Activated CD4-positive, alpha-beta T cell treated with anti-CD3 and anti-CD28 coated beads for 36 hours (primary cell): ENCODE results near the gene SOD3. TPM values are rescaled to one million over a fixed set of nuclear protein-coding genes. Genes with fewer than 3 reads are reported as not detected.

Experiments
- ATAC-seq: fragments of 200-7000 bp; cut with Tn5 transposase; one replicate; pipeline ENCODE4 v1.10.0; 2021; ENCODE audit warnings: mild to moderate bottlenecking, moderate library complexity
- CTCF ChIA-PET: fragments of 350-600 bp; sonication (Branson Sonifier 250); formaldehyde crosslinking; loops from one replicate; lab custom pipeline; 2021; ENCODE audit warnings: antibody characterized with exemption; lab: Charles Lee
- POLR2A ChIA-PET: fragments of 350-600 bp; sonication (Branson Sonifier 250); formaldehyde crosslinking; loops from one replicate; lab custom pipeline; 2021; ENCODE audit warnings: antibody characterized with exemption, inconsistent platforms; lab: Charles Lee
- DNase-seq: peaks from one replicate; pipeline ENCODE4 v3.0.0-alpha.2; 2020
- H3K27ac Mint-ChIP-seq: one replicate; pipeline ENCODE4 v1.8.0; 2021; ENCODE audit warnings: mixed read lengths
- H3K27me3 Mint-ChIP-seq: one replicate; pipeline ENCODE4 v1.8.0; 2021; ENCODE audit warnings: mixed read lengths
- H3K36me3 Mint-ChIP-seq: one replicate; pipeline ENCODE4 v1.8.0; 2021; ENCODE audit warnings: low read depth, mixed read lengths
- H3K4me1 Mint-ChIP-seq: one replicate; pipeline ENCODE4 v1.8.0; 2021; ENCODE audit warnings: mixed read lengths
- H3K4me3 Mint-ChIP-seq: one replicate; pipeline ENCODE4 v1.8.0; 2021; ENCODE audit warnings: mild to moderate bottlenecking, moderate library complexity, mixed read lengths
- H3K9me3 Mint-ChIP-seq: one replicate; pipeline ENCODE4 v1.8.0; 2021; ENCODE audit warnings: low read depth, mixed read lengths
- intact Hi-C, 2 experiments: fragments of 100-400 bp; cut with DNase I in 1 of 2; cut with micrococcal nuclease in 1 of 2; formaldehyde crosslinking; loops; one replicate each; pipeline versions ENCODE4 v1.14.2 to v1.15.1; 2022 to 2024; cut with DNase I, micrococcal nuclease
- total RNA-seq, 2 experiments: library from RNA; stranded (reverse); gene quantifications; one replicate each; pipeline ENCODE4 v1.2.3, GENCODE V29; 2021

The SOD3 gene
- total RNA-seq, 2 experiments from 2014 or later = not detected

- ChIA-PET CTCF (no interaction called here), POLR2A (no interaction called here)
- Mint-ChIP-seq H3K4me1 (no peaks in the 10 kb centered on the region), H3K27me3 (no peaks in the 10 kb centered on the region), H3K9me3 (no peaks in the 10 kb centered on the region), H3K4me3 (no peak overlapping the region), H3K36me3 (no peaks in the 10 kb centered on the region), H3K27ac (no peak overlapping the region)
- no peak for ATAC-seq
- intact Hi-C loops = no loop called here
- no peak for DNase-seq
Measured at GRCh38 chr4:24836661-24837242, 41.4 kb downstream of the SOD3 start.

GRCh38 chr4:24837336-24837735 lies 42.0 kb downstream of the SOD3 start:
- ChIA-PET CTCF (no interaction called here), POLR2A (no interaction called here)
- H3K9me3 Mint-ChIP-seq = no peaks in the 10 kb centered on the region
- DNase-seq = no peak
- intact Hi-C loops = no loop called here
- no peak for ATAC-seq
- no peaks in the 10 kb centered on the region for H3K4me1 Mint-ChIP-seq
- H3K36me3 Mint-ChIP-seq = no peaks in the 10 kb centered on the region
- no peak overlapping the region for H3K4me3 Mint-ChIP-seq
- no peak overlapping the region for H3K27ac Mint-ChIP-seq
- H3K27me3 Mint-ChIP-seq = no peaks in the 10 kb centered on the region

- DNase-seq (no peak), ATAC-seq (no peak)
- no peaks in the 10 kb centered on the region for H3K27me3 Mint-ChIP-seq
- intact Hi-C loops = no loop called here
- no peak overlapping the region for H3K4me3 Mint-ChIP-seq
- CTCF ChIA-PET = no interaction called here
- H3K4me1 Mint-ChIP-seq = no peaks in the 10 kb centered on the region
- no peak overlapping the region for H3K27ac Mint-ChIP-seq
- POLR2A ChIA-PET = no interaction called here
- no peaks in the 10 kb centered on the region for H3K9me3 Mint-ChIP-seq
- no peaks in the 10 kb centered on the region for H3K36me3 Mint-ChIP-seq
Measured at GRCh38 chr4:24837781-24838180, 42.4 kb downstream of the SOD3 start.

- ATAC-seq = no peak
- H3K4me1 Mint-ChIP-seq = no peaks in the 10 kb centered on the region
- no peaks in the 10 kb centered on the region for H3K36me3 Mint-ChIP-seq
- intact Hi-C loops = no loop called here
- no peaks in the 10 kb centered on the region for H3K9me3 Mint-ChIP-seq
- DNase-seq = no peak
- H3K4me3 Mint-ChIP-seq = no peak overlapping the region
- ChIA-PET CTCF (no interaction called here), POLR2A (no interaction called here)
- no peaks in the 10 kb centered on the region for H3K27me3 Mint-ChIP-seq
- H3K27ac Mint-ChIP-seq = no peak overlapping the region
Measured at GRCh38 chr4:24840362-24840761, 45.0 kb downstream of the SOD3 start.

GRCh38 chr4:24840826-24841543 lies 45.6 kb downstream of the SOD3 start:
- Mint-ChIP-seq H3K36me3 (no peaks in the 10 kb centered on the region), H3K4me1 (no peaks in the 10 kb centered on the region), H3K27me3 (no peaks in the 10 kb centered on the region), H3K4me3 (no peak overlapping the region), H3K27ac (no peak overlapping the region), H3K9me3 (no peaks in the 10 kb centered on the region)
- DNase-seq (no peak), ATAC-seq (no peak)
- intact Hi-C loops = no loop called here
- CTCF ChIA-PET = no interaction called here
- POLR2A ChIA-PET = no interaction called here

- no peaks in the 10 kb centered on the region for H3K36me3 Mint-ChIP-seq
- H3K27me3 Mint-ChIP-seq = no peaks in the 10 kb centered on the region
- ATAC-seq = no peak
- H3K9me3 Mint-ChIP-seq = no peaks in the 10 kb centered on the region
- no peak for DNase-seq
- POLR2A ChIA-PET = no interaction called here
- H3K4me3 Mint-ChIP-seq = no peak overlapping the region
- intact Hi-C loops = no loop called here
- H3K4me1 Mint-ChIP-seq = no peaks in the 10 kb centered on the region
- H3K27ac Mint-ChIP-seq = no peak overlapping the region
- CTCF ChIA-PET = no interaction called here
Measured at GRCh38 chr4:24842356-24842755, 47.0 kb downstream of the SOD3 start.

GRCh38 chr4:24843096-24843495 lies 47.7 kb downstream of the SOD3 start:
- Mint-ChIP-seq H3K36me3 (no peaks in the 10 kb centered on the region), H3K4me3 (no peak overlapping the region), H3K27me3 (no peaks in the 10 kb centered on the region), H3K9me3 (no peaks in the 10 kb centered on the region), H3K27ac (no peak overlapping the region), H3K4me1 (no peaks in the 10 kb centered on the region)
- CTCF ChIA-PET = no interaction called here
- intact Hi-C loops = no loop called here
- POLR2A ChIA-PET = no interaction called here
- ATAC-seq = no peak
- DNase-seq = no peak

- POLR2A ChIA-PET = no interaction called here
Measured at GRCh38 chr4:24845132-24845531, 49.8 kb downstream of the SOD3 start.

GRCh38 chr4:24845902-24846301 lies 50.5 kb downstream of the SOD3 start:
- ATAC-seq (no peak), DNase-seq (no peak)
- intact Hi-C loops = no loop called here
- CTCF ChIA-PET = no interaction called here
- POLR2A ChIA-PET = no interaction called here
- Mint-ChIP-seq H3K4me1 (no peaks in the 10 kb centered on the region), H3K36me3 (no peaks in the 10 kb centered on the region), H3K27ac (no peak overlapping the region), H3K4me3 (no peak overlapping the region), H3K9me3 (no peaks in the 10 kb centered on the region), H3K27me3 (no peaks in the 10 kb centered on the region)

More at GRCh38 chr4:24845132-24845531, 49.8 kb downstream of the SOD3 start:
- DNase-seq = no peak
- no peaks in the 10 kb centered on the region for H3K4me1 Mint-ChIP-seq
- CTCF ChIA-PET = no interaction called here
- H3K4me3 Mint-ChIP-seq = no peak overlapping the region
- no peaks in the 10 kb centered on the region for H3K27me3 Mint-ChIP-seq
- intact Hi-C loops = no loop called here
- ATAC-seq = no peak
- no peaks in the 10 kb centered on the region for H3K9me3 Mint-ChIP-seq
- H3K36me3 Mint-ChIP-seq = no peaks in the 10 kb centered on the region
- no peak overlapping the region for H3K27ac Mint-ChIP-seq

- ChIA-PET POLR2A (no interaction called here), CTCF (no interaction called here)
- no peak for DNase-seq
- intact Hi-C loops = no loop called here
- no peak overlapping the region for H3K4me3 Mint-ChIP-seq
- no peaks in the 10 kb centered on the region for H3K4me1 Mint-ChIP-seq
- H3K9me3 Mint-ChIP-seq = no peaks in the 10 kb centered on the region
- no peak overlapping the region for H3K27ac Mint-ChIP-seq
- no peak for ATAC-seq
- H3K36me3 Mint-ChIP-seq = no peaks in the 10 kb centered on the region
- H3K27me3 Mint-ChIP-seq = no peaks in the 10 kb centered on the region
Measured at GRCh38 chr4:24846716-24847115, 51.3 kb downstream of the SOD3 start.

- intact Hi-C loops = no loop called here
- Mint-ChIP-seq H3K4me1 (no peaks in the 10 kb centered on the region), H3K4me3 (no peak overlapping the region), H3K27me3 (peaks cover 2% of the 10 kb centered on the region), H3K36me3 (no peaks in the 10 kb centered on the region), H3K9me3 (no peaks in the 10 kb centered on the region), H3K27ac (no peak overlapping the region)
- POLR2A ChIA-PET = no interaction called here
- ATAC-seq (no peak), DNase-seq (no peak)
- CTCF ChIA-PET = no interaction called here
Measured at GRCh38 chr4:24849351-24849750, 54.0 kb downstream of the SOD3 start.

GRCh38 chr4:24849756-24850155 lies 54.4 kb downstream of the SOD3 start:
- ChIA-PET CTCF (no interaction called here), POLR2A (no interaction called here)
- no peak overlapping the region for H3K4me3 Mint-ChIP-seq
- no peaks in the 10 kb centered on the region for H3K4me1 Mint-ChIP-seq
- intact Hi-C loops = no loop called here
- DNase-seq = no peak
- no peaks in the 10 kb centered on the region for H3K9me3 Mint-ChIP-seq
- H3K36me3 Mint-ChIP-seq = no peaks in the 10 kb centered on the region
- H3K27ac Mint-ChIP-seq = no peak overlapping the region
- peaks cover 2% of the 10 kb centered on the region for H3K27me3 Mint-ChIP-seq
- no peak for ATAC-seq
